Right ventricle myocardium inferior (tissue), 1 donor: ENCODE data around the gene CLIC3. TPM values are rescaled to one million over a fixed set of nuclear protein-coding genes. Genes with fewer than 3 reads are reported as not detected.

Source experiments
- ATAC-seq: fragments of 200-7000 bp; cut with Tn5 transposase; one replicate; pipeline ENCODE4 v1.9.1; 2020; ENCODE audit warnings: mild to moderate bottlenecking, moderate library complexity
- DNase-seq: peaks from one replicate; pipeline ENCODE4 v3.0.0; 2021; ENCODE audit errors: missing footprints
- intact Hi-C: fragments of 100-400 bp; cut with DNase I; formaldehyde crosslinking; loops from one replicate; pipeline ENCODE4 v1.11.0; 2022
- total RNA-seq: library from RNA; stranded (reverse); fragmentation: NEBNext Ultra II Directional; extraction: Animal tissue kit (Norgen Biotek cat#: 25700); gene quantifications from one replicate; pipeline ENCODE4 v1.2.1, GENCODE V29; 2021
- donor health status: DM: no; HTN: yes; CAD: no; lungs with severe emphysema.

Gene CLIC3
- total RNA-seq, 1 donor from 2014 or later, result 1.1 TPM

GRCh38 chr9:136961279-136962065 is 34.9 kb downstream of the CLIC3 start:
- ATAC-seq (peak; percentile 88), DNase-seq (no peak)
- intact Hi-C loops, result no loop called here

- intact Hi-C loops, result no loop called here
- ATAC-seq, result no peak
- no peak for DNase-seq
These were observed 35.5 kb downstream of the CLIC3 start for GRCh38 chr9:136960938-136961275.

- no peak for DNase-seq
- no peak for ATAC-seq
- intact Hi-C loops, result no loop called here
These were observed 36.0 kb downstream of the CLIC3 start for GRCh38 chr9:136960212-136960937.

GRCh38 chr9:136958898-136959850 is 37.2 kb downstream of the CLIC3 start:
- ATAC-seq (no peak), DNase-seq (no peak)
- intact Hi-C loops, result no loop called here

GRCh38 chr9:136958473-136958872 is 37.9 kb downstream of the CLIC3 start:
- intact Hi-C loops, result no loop called here
- no peak for DNase-seq
- ATAC-seq, result no peak

- DNase-seq (no peak), ATAC-seq (no peak)
- intact Hi-C loops, result no loop called here
These were observed 38.5 kb downstream of the CLIC3 start for GRCh38 chr9:136957901-136958300.

GRCh38 chr9:136957461-136957860 is 38.9 kb downstream of the CLIC3 start:
- DNase-seq (no peak), ATAC-seq (no peak)
- intact Hi-C loops, result no loop called here

GRCh38 chr9:136956604-136957003 is 39.8 kb downstream of the CLIC3 start:
- intact Hi-C loops, result no loop called here
- ATAC-seq, result no peak
- no peak for DNase-seq

GRCh38 chr9:136955943-136956335 is 40.4 kb downstream of the CLIC3 start:
- intact Hi-C loops, result no loop called here
- ATAC-seq (no peak), DNase-seq (peak; percentile 68)

GRCh38 chr9:136955202-136955942 is 41.0 kb downstream of the CLIC3 start:
- ATAC-seq (no peak), DNase-seq (peak; percentile 55)
- intact Hi-C loops, result no loop called here

- DNase-seq (peak; percentile 53), ATAC-seq (no peak)
- intact Hi-C loops, result no loop called here
These were observed 41.9 kb downstream of the CLIC3 start for GRCh38 chr9:136954270-136955083.

GRCh38 chr9:136953771-136954269 is 42.5 kb downstream of the CLIC3 start:
- intact Hi-C loops, result no loop called here
- ATAC-seq, result no peak
- no peak for DNase-seq

GRCh38 chr9:136952876-136953770 is 43.2 kb downstream of the CLIC3 start:
- DNase-seq, result peak; percentile 52
- ATAC-seq, result no peak
- intact Hi-C loops, result no loop called here

- intact Hi-C loops, result no loop called here
- ATAC-seq (no peak), DNase-seq (peak; percentile 66)
These were observed 44.0 kb downstream of the CLIC3 start for GRCh38 chr9:136952321-136952850.

GRCh38 chr9:136951541-136952320 is 44.6 kb downstream of the CLIC3 start, which contains the start of gene LCN12:
Gene LCN12, plus strand, starts transcription at chr9:136952273. Its CDS starts 55 bp downstream, at chr9:136952328.
- intact Hi-C loops, result loop anchor here (2.0 kb wide), 1 partner anchor 39 kb away; no protein-coding TSS in a partner anchor

More at GRCh38 chr9:136951541-136952320, 44.6 kb downstream of the CLIC3 start, which contains the start of gene LCN12:
- DNase-seq (peak; percentile 46), ATAC-seq (no peak)
